WI38 (cell line): ENCODE data around the gene NEAT1.

ENCODE experiments used
- H3K4me3 ChIP-seq: 2 replicates; pipeline ENCODE4 v1.5.1; 2011; ENCODE audit warnings: low read depth, mild to moderate bottlenecking, control low read depth, low read length
- CTCF ChIP-seq: IDR thresholded peaks from 2 replicates; pipeline ENCODE4 v1.5.1; 2012; ENCODE audit warnings: low read depth, mild to moderate bottlenecking, control low read depth, low read length

NEAT1 gene

GRCh38 chr11:65420979-65421793 is 1.4 kb upstream of the NEAT1 start:
- no peak for TF ChIP-seq CTCF
- H3K4me3 ChIP-seq = peak overlapping the region; percentile 91

- no peak for TF ChIP-seq CTCF
- H3K4me3 ChIP-seq = peak overlapping the region; percentile 91
Measured at GRCh38 chr11:65421794-65422632, 585 bp upstream of the NEAT1 start.

- TF ChIP-seq CTCF = no peak
- peak overlapping the region; percentile 91 for H3K4me3 ChIP-seq
Measured at GRCh38 chr11:65423516-65424204, 1.1 kb downstream of the NEAT1 start.

- peak overlapping the region; percentile 91 for H3K4me3 ChIP-seq
- TF ChIP-seq CTCF = no peak
Measured at GRCh38 chr11:65424205-65425104, 1.9 kb downstream of the NEAT1 start.

- TF ChIP-seq CTCF = no peak
- H3K4me3 ChIP-seq = peak overlapping the region; percentile 91
Measured at GRCh38 chr11:65425105-65425970, 2.7 kb downstream of the NEAT1 start.
